ENCODE data around the gene TCF4. TPM values are rescaled to one million over a fixed set of nuclear protein-coding genes. Genes with fewer than 3 reads are reported as not detected.

The TCF4 gene
- total and polyA plus RNA-seq, 7 donors: 3.5 to 149 (median 106) TPM

DNA sequence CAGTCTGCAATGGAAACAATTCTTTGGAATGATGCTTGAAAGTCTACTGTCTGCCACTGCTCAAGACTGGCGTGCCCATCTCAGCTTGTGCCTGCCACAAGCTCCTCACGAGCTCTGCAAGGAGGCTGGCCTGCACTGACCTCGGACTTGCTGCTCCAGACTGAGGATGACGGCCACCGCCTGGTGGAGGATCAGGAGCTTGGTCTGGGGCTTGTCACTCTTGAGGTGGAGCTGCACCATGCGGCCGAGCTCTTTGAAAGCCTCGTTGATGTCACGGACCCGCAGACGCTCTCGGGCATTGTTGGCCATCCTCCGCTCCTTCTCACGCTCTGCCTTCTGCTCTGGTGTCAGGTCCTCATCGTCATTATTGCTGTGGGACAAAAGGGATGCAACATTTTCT is 359.3 kb downstream of the TCF4 start:
- intact Hi-C loops (cut with DNase I): loop anchor here (5.0 kb wide), 1 partner anchor 359 kb away; the partner anchor contains the start of gene TCF4
- H3K4me3 ChIP-seq: no peak overlapping the region
- peaks cover 0 to 28% (median 19%) of the 10 kb centered on the region in 4 donors for H3K4me1 ChIP-seq
- H3K27me3 ChIP-seq: no peaks in the 10 kb centered on the region
- TF ChIP-seq EP300 (IDR thresholded peaks at IDR 0.05) (no peak), POLR2A (IDR thresholded peaks at IDR 0.05) (no peak), POLR2AphosphoS5 (IDR thresholded peaks at IDR 0.05) (no peak)
- TF ChIP-seq, protein P1, sequence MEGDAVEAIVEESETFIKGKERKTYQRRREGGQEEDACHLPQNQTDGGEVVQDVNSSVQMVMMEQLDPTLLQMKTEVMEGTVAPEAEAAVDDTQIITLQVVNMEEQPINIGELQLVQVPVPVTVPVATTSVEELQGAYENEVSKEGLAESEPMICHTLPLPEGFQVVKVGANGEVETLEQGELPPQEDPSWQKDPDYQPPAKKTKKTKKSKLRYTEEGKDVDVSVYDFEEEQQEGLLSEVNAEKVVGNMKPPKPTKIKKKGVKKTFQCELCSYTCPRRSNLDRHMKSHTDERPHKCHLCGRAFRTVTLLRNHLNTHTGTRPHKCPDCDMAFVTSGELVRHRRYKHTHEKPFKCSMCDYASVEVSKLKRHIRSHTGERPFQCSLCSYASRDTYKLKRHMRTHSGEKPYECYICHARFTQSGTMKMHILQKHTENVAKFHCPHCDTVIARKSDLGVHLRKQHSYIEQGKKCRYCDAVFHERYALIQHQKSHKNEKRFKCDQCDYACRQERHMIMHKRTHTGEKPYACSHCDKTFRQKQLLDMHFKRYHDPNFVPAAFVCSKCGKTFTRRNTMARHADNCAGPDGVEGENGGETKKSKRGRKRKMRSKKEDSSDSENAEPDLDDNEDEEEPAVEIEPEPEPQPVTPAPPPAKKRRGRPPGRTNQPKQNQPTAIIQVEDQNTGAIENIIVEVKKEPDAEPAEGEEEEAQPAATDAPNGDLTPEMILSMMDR (IDR thresholded peaks at IDR 0.05): no peak
- H3K27ac ChIP-seq: peak overlapping the region; percentile 65 to 77 (median 71)
- 91% methylated on average over 15 of the region's 15 CpGs for WGBS, 2 donors
- H3K9me3 ChIP-seq: no peaks in the 10 kb centered on the region
- DNase-seq: peak; percentile 68
- peaks cover 5 to 51% (median 8%) of the 10 kb centered on the region in 4 donors for H3K36me3 ChIP-seq

DNA sequence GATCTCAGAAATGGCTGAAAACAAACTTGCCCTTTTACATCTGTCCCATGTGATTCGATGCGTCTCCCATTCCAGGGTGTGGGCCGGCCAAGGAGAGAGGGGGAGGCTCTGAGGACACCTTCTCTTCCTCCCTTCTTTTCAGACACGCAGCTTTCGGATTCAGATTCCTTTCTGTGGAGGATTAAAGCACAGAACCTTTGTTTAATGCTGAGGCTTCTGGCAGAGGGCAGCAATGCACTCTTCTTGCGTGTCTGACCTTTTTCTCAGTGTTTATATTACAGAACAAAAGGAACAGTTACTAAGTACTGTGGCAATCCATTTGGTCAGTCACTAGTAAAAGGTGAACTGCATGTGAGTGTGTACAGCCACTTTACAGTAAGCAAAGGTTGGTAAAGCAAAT is 359.8 kb downstream of the TCF4 start:
- Histone ChIP-seq H3K4me3 (peak overlapping the region in 1 of 4 donors; percentile 5), H3K27ac (peak overlapping the region; percentile 65 to 77 (median 71)), H3K36me3 (peaks cover 0 to 46% (median 6%) of the 10 kb centered on the region in 4 donors), H3K9me3 (no peaks in the 10 kb centered on the region), H3K27me3 (no peaks in the 10 kb centered on the region), H3K4me1 (peaks cover 0 to 28% (median 19%) of the 10 kb centered on the region in 4 donors)
- WGBS, 2 donors: 68 to 75% methylated on average over 6 of the region's 6 CpGs
- DNase-seq: no peak
- TF ChIP-seq, protein P1 (IDR thresholded peaks at IDR 0.05): no peak
- no peak for TF ChIP-seq EP300 (IDR thresholded peaks at IDR 0.05)
- no peak for TF ChIP-seq POLR2A (IDR thresholded peaks at IDR 0.05)
- TF ChIP-seq POLR2AphosphoS5 (IDR thresholded peaks at IDR 0.05): peak in 1 of 4 donors; percentile 35
- intact Hi-C loops (cut with DNase I): loop anchor here (5.0 kb wide), 1 partner anchor 359 kb away; the partner anchor contains the start of gene TCF4

DNA sequence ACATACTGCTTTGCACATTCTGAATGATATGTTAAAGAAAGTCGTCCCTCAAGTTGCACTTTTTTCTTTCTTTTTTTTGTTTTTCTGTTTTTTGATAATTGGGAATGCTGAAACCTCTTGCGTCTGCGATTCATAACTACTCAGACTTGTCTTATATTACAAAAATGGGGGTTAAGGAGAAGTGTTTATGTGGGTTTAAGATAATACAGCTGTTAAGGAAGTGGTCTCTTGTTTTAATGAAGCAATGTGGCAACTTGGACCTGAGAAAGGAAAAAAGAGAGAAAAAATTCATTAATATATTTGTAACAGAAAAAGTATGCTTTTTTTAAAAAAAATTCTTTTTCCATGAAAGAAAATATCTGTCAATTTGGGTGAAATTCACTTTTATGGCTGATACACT is 360.2 kb downstream of the TCF4 start:
- H3K4me3 ChIP-seq: peak overlapping the region in 1 of 4 donors; percentile 5
- H3K9me3 ChIP-seq: no peaks in the 10 kb centered on the region
- DNase-seq: no peak
- H3K36me3 ChIP-seq: peaks cover 0 to 42% (median 2%) of the 10 kb centered on the region in 4 donors
- H3K4me1 ChIP-seq: peaks cover 0 to 28% (median 19%) of the 10 kb centered on the region in 4 donors
- TF ChIP-seq POLR2AphosphoS5 (IDR thresholded peaks at IDR 0.05) (no peak), EP300 (IDR thresholded peaks at IDR 0.05) (no peak), POLR2A (IDR thresholded peaks at IDR 0.05) (no peak)
- TF ChIP-seq, protein P1 (IDR thresholded peaks at IDR 0.05): no peak
- no peaks in the 10 kb centered on the region for H3K27me3 ChIP-seq
- intact Hi-C loops (cut with DNase I): loop anchor here (5.0 kb wide), 1 partner anchor 360 kb away; the partner anchor contains the start of gene TCF4
- peak overlapping the region; percentile 65 to 77 (median 71) for H3K27ac ChIP-seq
- WGBS, 2 donors: 83 to 85% methylated on average over 3 of the region's 3 CpGs

DNA sequence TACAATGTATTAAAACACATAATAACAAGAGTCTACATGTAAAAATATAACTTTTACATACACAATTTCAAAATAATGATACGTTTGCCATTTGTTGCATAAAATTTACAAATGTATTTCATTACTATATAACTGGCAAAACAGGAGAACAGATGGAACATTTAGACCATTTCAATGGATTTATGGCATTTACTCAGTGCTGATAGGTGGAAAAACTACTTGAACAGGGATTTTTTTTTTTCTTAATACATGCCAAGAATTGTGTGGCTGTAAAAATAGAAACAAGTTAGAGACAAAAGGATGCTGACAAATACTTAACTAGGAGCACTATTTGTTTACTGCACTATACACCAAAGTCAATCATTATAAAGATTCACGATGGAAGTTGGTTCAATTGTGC is 361.9 kb downstream of the TCF4 start:
- peaks cover 0 to 25% (median 0%) of the 10 kb centered on the region in 4 donors for H3K36me3 ChIP-seq
- WGBS, 2 donors: 38 to 68% methylated on average over 2 of the region's 2 CpGs
- DNase-seq: no peak
- no peaks in the 10 kb centered on the region for H3K9me3 ChIP-seq
- H3K27me3 ChIP-seq: no peaks in the 10 kb centered on the region
- intact Hi-C loops (cut with DNase I): loop anchor here (5.0 kb wide), 1 partner anchor 361 kb away; the partner anchor contains the start of gene TCF4
- TF ChIP-seq POLR2A (IDR thresholded peaks at IDR 0.05) (no peak), EP300 (IDR thresholded peaks at IDR 0.05) (no peak), POLR2AphosphoS5 (IDR thresholded peaks at IDR 0.05) (no peak)
- TF ChIP-seq, protein P1 (IDR thresholded peaks at IDR 0.05): no peak
- H3K4me1 ChIP-seq: peaks cover 0 to 28% (median 19%) of the 10 kb centered on the region in 4 donors
- H3K27ac ChIP-seq: no peak overlapping the region
- no peak overlapping the region for H3K4me3 ChIP-seq

All from sigmoid colon (tissue), 7 donors.